Esophagus mucosa (tissue), 1 donor: ENCODE data around the gene ATRN. TPM values are rescaled to one million over a fixed set of nuclear protein-coding genes. Genes with fewer than 3 reads are reported as not detected.
"Not testable (repeated sequence)": the region's sequence is repeated elsewhere in the genome, so short reads cannot be mapped to it uniquely, and the experiment has no call there.

Experiments used
- ATAC-seq: fragments of 200-7000 bp; cut with Tn5 transposase; one replicate; pipeline ENCODE4 v1.9.1; 2020
- total RNA-seq: library from RNA; stranded (reverse); gene quantifications from one replicate; pipeline ENCODE4 v1.2.4, GENCODE V29; 2023
- donor health status: DM: yes; HTN: yes; CAD: no.

Gene ATRN
- total RNA-seq, 1 donor from 2014 or later = 14.7 TPM

- ATAC-seq = peak; percentile 32
These were observed 92.8 kb downstream of the ATRN start for GRCh38 chr20:3563548-3564177.

GRCh38 chr20:3565851-3566250, 95.0 kb downstream of the ATRN start:
- no peak for ATAC-seq

- no peak for ATAC-seq
These were observed 101.3 kb downstream of the ATRN start for GRCh38 chr20:3572151-3572550.

GRCh38 chr20:3576363-3576762, 105.5 kb downstream of the ATRN start:
- ATAC-seq = no peak

- no peak for ATAC-seq
These were observed 106.5 kb downstream of the ATRN start for GRCh38 chr20:3577366-3577765.

- no peak for ATAC-seq
These were observed 109.6 kb downstream of the ATRN start for GRCh38 chr20:3580412-3580811.

GRCh38 chr20:3583765-3584164, 112.9 kb downstream of the ATRN start:
- no peak for ATAC-seq

DNA sequence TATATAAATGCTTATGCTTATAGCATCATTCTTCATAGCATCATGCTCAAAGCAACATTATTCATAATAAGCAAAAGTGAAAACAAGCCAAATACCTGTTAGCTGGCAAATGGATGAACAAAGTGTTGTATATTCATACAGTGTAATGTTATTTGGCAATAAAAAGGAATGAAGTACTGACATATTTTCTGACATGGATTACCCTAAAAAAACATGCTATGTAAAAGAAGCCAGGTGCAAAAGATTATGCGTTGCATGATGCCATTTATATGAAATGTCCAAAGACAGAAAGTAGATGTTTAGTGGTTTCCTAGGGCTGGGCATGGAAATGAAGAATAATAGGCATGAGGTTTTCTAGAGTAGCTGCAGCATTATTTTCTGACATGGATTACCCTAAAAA, 115.3 kb downstream of the ATRN start:
- ATAC-seq = no peak

- no peak for ATAC-seq
These were observed 119.3 kb downstream of the ATRN start for GRCh38 chr20:3590164-3590563.

- ATAC-seq = no peak
These were observed 122.1 kb downstream of the ATRN start for GRCh38 chr20:3592931-3593330.

GRCh38 chr20:3595541-3595940, 124.7 kb downstream of the ATRN start:
- no peak for ATAC-seq

GRCh38 chr20:3603108-3603507, 132.3 kb downstream of the ATRN start:
- no peak for ATAC-seq

DNA sequence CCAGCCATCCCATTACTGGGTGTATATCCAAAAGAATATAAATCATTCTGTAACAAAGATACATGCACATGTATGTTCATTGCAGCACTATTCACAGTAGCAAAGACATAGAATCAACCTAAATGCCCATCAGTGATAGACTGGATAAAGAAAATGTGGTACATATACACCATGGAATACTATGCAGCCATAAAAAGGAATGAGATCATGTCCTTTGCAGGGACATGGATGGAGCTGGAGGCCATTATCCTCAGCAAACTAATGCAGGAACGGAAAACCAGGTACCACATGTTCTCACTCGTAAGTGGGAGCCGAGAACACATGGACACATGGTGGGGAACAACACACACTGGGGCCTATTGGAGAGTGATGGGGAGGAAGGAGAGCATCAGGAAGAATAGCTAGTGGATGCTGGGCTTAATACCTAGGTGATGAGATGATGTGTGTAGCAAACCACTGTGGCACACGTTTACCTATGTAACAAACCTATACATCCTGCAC, 134.6 kb downstream of the ATRN start:
- not testable (repeated sequence) for ATAC-seq

GRCh38 chr20:3606021-3606420, 135.2 kb downstream of the ATRN start:
- ATAC-seq = no peak

DNA sequence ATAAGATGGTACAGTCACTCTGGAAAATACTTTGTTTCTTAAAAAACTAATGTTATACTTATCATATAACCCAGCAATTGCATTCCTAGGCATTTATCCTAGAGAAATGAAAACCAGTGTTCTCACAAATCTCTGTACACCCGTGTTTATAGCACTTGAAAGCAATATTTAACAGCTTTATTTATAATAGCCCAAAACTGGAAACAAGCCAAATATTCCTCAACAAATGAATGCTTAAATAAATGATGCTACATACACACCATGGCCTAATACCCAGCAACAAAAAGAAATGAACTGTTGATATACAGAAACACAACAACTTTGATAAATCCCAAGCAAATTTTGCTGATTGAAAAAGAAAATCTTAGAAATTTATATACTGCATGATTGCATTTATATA, 141.1 kb downstream of the ATRN start:
- no peak for ATAC-seq

- ATAC-seq = no peak
These were observed 142.2 kb downstream of the ATRN start for GRCh38 chr20:3612795-3613572.

DNA sequence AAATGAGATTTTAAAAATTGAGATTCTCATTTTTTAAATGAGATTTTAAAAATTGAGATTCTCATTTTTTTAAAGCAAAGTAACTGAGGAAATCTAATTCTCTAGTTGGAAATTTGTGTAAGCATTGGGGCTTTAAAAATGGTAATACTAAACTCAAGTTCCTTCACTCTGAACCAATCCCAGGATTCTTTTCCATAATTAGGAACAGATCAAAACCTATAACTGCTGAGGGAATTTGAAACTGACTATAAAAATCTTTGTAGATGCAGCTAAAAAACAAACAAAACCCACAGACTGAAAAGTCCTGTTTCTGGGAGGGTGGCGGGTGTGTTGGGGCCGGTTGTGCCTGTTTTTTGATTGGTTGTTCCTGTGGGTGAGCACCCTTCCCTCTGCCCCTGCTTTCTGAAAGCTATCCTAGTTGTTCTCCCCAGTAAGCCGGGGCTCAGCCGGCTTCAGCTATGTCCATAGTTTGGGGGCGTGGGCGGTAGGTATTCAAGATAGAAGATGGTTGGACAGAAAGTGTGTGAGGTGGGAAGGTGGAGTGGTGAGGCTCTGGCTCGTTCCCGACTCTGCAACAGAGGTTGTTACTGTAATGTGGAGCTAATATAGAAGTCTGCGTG, 143.1 kb downstream of the ATRN start:
- ATAC-seq = no peak

GRCh38 chr20:3614466-3614865, 143.6 kb downstream of the ATRN start:
- no peak for ATAC-seq

- ATAC-seq = not testable (repeated sequence)
These were observed 144.5 kb downstream of the ATRN start for GRCh38 chr20:3615171-3615840.

DNA sequence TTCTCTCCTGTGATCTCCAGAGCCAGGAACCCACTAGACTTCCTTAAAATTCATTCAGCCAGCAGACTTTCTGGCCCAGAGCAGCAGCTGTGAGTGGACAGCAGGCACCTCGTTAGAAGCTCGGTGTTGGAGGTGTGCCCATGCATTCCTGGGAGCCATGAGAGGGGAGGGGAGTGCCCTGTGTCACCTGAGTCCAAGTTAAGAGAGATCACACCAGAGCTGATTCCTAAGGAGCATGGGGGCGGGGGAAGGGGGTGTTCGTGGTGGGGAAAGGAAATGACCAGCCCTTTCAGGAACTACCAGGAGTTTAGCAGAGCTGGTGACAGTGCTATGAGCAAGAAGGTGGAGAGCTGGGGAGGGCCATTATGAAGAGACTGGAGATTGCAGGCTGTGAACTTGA, 145.4 kb downstream of the ATRN start:
- no peak for ATAC-seq

- no peak for ATAC-seq
These were observed 150.3 kb downstream of the ATRN start for GRCh38 chr20:3621111-3621510.

- no peak for ATAC-seq
These were observed 151.6 kb downstream of the ATRN start for GRCh38 chr20:3622406-3622805.

DNA sequence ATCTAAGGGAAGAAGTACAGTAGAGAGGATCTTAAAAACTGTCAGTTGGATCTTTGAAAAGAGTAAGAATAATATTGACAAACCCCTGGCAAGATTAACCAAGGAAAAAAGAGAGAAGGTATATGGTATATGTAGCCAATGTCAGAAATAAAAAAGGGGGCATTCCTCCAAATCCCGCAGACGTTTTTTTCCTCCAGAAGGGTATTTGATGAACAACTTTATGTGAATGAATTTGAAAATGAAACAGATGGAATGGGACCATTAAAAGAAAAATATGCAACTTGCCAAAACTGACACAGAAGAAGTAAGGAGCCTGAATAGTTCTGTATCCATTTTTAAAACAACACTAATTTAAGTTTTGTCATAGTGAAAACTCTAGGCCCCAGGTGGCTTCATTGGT, 156.7 kb downstream of the ATRN start:
- ATAC-seq = no peak
